RKO (cell line): ENCODE measurements around the gene B3GNT9.
A peak's percentile ranks its signal among the peaks of the same experiment; 100 is the strongest.

Source experiments
- DNase-seq: peaks from one replicate; pipeline ENCODE4 v3.0.0-alpha.2; 2016; ENCODE audit warnings: low spot score

The B3GNT9 gene

GRCh38 chr16:67185651-67186134 is 34.9 kb upstream of the B3GNT9 start:
- no peak for DNase-seq

- DNase-seq, result peak; percentile 91
Measured at GRCh38 chr16:67184995-67185650, 34.3 kb upstream of the B3GNT9 start.

- DNase-seq, result no peak
Measured at GRCh38 chr16:67184453-67184994, 33.7 kb upstream of the B3GNT9 start.

DNA sequence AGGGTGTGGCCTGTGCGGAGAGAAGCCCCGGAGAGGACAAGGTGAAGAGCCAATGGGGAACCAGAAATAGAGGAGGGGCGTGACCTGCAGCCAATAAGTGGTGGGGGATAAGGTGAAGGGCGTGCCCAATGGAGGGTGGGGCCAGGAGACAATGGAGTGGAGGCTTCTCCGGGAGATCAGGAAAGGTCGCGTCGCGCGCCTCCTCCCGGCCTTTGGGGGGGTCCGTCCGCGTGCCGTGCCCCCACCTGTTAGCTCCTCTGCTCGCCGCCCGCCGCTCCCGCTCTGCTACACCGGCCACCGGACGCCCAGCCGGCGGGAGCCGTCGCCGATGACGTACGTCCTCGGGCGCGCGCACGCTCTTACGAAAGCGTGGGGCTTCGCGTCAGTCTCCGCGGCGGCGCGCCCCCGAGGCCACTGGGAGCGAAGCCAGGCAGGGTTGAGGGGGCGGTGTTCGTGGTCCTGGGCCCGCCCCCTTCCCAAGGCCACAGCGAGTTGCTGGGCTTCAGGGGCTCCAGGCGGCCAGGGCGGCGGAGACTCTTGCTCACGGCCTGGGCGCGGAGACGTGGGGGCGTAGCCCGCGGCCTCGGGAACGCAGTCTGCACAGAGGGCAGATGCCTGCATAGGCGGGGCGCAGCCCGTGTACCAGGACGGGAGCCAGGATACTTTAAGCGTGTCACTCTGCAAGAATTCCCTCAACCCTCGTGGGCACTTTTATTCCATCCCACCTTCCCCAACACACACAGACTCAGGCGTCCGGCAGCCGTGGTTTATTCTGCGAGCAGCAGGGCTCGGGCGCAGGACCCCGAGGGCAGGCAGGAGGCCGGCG is 33.0 kb upstream of the B3GNT9 start, which contains the start of gene MATCAP1:
MATCAP1 (minus strand) TSS at position 337 of the 826 bp plus-strand sequence. CDS start 3,353 bp downstream, outside the sequence.
- peak; percentile 99 for DNase-seq

GRCh38 chr16:67183284-67183626 is 32.5 kb upstream of the B3GNT9 start:
- DNase-seq, result no peak

- no peak for DNase-seq
Measured at GRCh38 chr16:67182288-67182687, 31.5 kb upstream of the B3GNT9 start.

DNA sequence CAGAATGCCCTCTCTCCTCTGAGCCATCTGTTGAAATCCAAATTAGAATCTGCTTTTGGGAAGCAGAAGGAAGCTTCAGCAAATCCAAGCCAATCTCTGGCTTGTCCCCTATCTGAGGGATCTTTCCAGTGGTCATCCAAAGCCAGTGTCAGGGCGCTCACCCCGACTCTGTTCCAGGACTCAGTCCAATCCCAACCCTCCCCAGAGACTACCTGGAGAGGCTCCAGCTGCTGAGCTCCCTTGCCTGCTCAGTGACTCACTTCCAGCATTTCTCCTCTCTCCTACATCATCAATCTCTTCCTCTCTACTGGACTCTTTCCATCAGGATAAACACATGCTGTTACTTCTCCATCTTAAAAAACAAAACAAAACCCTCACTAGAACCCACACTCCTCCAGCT is 30.5 kb upstream of the B3GNT9 start:
- DNase-seq, result peak; percentile 34

DNA sequence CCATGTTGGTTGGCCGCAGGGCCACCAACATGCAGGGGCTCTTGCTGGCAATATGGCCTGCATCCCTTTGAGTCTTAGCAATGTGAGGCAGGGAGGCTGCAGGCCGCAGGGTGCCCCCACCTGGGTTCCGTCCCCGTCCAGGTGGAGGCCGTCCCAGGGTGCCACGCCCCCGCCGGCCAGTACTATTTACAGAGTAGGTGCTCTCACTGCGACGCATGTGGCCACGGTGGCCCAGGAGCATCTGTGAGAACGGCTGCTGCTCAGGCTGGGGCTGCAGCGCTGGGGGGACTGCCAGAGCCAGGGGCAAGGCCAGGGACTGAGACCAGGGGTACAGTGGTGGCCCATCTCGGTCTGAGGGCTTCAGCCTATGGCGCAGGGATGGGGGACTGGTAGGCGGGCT is 29.4 kb upstream of the B3GNT9 start:
- no peak for DNase-seq

DNA sequence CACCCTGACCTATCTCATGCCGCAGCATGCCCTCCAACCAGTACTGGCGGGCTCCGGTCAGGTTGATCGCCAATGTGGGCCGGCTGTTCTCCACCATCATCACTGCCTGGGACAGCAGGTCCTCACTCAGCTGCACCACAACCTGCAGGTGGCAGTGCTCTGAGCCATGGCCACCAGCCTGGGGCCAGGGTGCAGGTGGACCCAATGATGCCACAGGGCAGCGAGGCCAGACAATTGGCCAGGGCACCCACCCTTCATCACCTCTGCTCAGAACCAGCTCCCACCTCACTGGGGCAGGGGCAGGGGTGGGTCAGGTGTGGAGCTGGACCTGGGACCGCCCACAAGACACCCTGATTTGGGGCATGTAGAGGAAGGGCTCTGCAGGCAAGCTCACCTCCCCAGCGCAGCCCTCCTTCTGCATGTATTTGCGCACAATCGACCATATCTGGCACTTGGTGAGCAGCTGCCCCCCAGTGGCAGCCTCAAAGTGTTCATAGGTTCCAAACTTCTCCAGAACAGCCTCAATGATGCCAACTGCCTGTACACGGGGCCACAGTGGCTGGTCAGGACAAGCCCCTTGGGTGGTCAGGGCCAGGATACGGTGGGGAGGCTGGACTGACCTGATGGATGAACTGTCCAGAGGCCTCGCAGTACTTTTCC is 28.8 kb upstream of the B3GNT9 start:
- DNase-seq, result no peak

DNA sequence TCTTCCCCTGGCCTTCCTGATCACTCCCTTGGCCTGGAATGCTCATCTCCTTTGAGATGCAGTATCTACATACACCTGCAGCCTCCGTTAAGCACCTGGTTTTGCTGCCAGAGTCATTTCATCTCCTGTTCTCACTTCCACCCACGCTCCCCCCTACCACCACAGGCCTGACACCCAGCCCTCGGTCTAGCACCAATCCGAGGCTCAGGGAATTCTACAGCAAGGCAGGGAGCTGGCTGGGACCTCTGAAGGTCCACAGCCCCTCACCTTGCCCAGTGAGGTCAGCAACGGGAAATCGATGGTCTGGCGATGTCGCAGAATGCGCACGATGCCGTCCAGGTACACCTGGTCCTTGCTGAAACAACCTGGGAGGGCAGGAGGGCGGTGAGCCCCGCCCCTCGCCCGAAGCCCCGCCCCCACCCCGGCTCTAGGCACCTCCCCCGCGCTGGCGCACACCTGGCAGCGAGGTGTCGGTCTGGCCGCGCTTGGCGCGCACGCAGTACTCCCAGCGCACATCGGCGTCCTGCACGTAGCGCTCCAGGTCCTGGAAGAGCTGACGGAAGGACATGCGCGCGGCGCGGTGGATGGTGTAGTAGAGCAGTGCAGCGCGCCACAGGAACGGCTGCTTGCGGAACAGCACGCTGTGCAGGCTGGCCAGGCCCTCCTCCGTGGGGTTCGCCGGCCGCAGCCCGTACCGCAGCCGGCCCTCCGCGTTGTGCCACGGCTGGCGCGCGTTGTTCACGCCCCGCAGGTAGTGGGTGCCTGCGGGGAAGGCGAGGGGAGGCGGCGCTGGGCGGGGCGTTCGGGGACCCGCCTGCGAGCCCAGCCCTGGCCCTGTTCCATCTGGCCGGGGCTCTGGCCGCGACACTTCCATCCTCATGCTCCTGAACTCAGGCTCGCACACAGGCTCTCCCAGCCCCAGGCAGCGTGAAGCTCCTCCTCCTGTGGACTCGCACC is 27.2 kb upstream of the B3GNT9 start:
- peak; percentile 80 for DNase-seq

DNA sequence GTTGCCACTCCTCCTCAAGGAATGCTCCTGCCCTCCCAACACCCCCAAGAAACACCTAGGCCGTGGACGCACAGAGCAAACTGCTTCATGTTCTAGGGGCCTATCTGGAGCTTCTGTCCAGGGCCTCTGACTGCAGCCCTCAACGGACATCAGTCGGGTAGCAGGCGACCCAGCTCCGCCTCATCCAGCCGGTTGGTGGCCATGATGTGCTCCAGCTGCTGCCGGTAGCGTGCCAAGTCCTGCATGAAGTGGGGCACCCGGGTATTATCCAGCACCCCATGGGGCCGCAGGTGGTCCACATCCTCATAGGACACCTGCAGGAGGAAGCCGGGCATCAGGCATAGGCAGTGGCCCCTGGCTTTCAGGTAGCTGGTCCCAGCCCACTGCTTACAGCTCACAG is 25.9 kb upstream of the B3GNT9 start:
- DNase-seq, result no peak

DNA sequence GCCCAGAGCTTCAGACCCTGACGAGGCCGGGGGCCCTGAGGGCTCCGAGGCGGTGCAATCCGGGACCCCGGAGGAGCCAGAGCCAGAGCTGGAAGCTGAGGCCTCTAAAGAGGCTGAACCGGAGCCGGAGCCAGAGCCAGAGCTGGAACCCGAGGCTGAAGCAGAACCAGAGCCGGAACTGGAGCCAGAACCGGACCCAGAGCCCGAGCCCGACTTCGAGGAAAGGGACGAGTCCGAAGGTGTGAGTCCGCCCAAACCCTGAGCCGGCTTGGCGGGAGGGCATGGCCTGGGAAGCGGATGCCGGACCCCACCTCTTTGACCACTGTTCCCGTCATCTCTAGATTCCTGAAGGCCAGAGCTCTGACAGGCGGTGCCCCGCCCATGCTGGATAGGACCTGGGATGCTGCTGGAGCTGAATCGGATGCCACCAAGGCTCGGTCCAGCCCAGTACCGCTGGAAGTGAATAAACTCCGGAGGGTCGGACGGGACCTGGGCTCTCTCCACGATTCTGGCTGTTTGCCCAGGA is 24.0 kb upstream of the B3GNT9 start:
- no peak for DNase-seq

DNA sequence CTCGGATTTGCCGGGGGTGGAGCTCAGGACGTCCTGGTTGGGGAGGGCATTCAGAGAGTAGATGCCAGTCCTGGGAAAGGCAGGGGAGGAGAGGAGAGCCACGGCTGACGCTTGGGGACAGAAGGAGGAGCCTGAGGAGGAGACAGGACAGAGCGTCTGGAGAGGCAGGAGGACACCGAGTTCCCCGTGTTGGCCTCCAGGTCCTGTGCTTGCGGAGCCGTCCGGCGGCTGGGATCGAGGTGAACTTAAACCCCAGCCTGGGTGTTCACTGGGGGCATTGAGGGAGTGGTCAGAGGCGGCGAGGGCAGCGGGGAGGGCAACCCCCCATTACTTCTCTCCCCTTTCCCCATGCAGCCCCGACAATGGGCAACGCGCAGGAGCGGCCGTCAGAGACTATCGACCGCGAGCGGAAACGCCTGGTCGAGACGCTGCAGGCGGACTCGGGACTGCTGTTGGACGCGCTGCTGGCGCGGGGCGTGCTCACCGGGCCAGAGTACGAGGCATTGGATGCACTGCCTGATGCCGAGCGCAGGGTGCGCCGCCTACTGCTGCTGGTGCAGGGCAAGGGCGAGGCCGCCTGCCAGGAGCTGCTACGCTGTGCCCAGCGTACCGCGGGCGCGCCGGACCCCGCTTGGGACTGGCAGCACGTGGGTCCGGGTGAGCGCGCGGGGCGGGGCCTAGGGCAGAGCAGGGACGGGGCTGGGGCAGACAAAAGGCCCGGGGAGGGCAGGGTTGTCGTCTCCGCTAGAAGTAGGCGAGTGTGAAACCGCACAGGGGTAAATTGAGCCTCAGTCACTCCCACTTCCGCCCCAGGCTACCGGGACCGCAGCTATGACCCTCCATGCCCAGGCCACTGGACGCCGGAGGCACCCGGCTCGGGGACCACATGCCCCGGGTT is 23.3 kb upstream of the B3GNT9 start:
- DNase-seq, result peak; percentile 93

DNA sequence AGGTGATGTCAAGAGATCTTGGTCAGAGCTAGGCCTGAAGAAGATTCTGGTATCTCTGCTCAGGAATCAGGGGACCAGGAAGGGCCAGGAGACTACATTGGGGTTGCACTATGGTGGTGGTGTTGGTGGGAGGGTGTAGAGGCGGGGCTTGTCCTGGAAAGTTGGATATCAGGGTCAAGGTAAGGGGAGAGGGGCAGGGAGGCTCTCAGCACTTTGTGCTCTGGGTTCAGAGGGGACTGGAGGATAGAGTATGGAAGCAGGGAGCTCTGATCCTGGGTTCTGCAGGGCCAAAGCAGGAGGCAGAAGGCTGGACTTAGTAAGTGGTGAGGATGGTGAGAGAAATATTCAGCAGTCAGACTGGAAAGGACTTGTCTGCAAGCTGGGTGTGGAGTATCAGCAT is 22.5 kb upstream of the B3GNT9 start:
- no peak for DNase-seq

DNA sequence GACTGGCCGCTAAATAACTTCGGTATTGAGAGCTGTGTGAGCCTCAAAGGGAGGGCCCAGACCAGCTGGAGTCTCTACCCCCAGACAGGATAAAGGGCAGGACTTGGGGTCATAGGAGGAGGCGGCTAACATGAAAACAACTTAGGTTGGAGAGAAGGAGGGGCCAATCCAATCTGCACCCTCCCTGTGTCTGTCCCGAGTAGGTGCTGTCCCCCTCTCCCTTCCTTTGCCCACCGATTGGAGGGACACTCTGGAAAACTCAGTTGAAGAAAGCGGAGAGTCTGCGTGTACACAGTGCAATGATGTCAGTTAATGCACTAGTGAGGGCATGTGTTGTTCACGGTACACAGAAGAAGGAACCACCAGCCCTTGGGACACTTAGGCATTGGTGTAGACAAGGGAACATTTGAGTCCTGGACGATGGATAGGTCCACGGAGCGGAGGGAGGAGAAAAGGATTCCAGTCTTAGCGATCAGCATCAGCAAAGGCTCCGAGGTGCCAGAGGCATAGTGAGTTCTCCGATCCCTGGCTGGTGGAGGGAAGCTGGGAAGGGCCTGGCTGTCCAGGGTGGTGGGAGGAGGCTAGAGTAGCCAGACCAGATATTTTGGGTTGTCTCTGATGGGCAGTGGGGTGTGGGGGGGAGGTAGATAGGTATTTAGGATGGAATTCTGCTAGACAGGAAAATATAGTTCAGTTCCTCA is 20.3 kb upstream of the B3GNT9 start:
- DNase-seq, result no peak

- peak; percentile 86 for DNase-seq
Measured at GRCh38 chr16:67170168-67170948, 19.6 kb upstream of the B3GNT9 start, which contains the start of gene NOL3. TSS of gene NOL3 (plus strand) at chr16:67170538.

DNA sequence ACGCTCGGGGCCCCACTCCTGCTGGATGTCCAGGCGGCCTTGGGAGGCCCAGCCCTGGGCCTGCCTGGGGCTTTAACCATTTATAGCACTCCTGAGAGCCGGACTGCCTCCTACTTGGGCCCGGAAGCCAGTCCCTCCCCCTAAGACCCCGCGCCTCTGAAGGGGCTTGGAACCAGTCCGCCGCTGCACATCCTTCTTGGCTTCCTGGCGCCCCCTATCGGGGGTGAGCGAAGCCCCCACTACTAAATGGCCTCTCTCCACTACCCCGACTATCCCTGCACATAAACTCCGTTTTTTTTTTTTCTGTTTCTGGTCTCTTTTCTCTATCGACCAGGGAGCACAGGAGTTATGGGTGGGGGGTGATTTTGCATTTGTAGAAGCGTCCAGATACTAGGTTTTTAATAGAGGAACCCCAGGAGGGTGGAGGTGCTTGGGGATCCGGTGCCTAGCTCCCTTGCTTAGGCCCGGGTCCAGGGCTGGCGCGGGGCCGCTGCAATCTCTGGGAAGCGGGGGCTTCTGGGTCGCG is 18.9 kb upstream of the B3GNT9 start:
- DNase-seq, result peak; percentile 44

DNA sequence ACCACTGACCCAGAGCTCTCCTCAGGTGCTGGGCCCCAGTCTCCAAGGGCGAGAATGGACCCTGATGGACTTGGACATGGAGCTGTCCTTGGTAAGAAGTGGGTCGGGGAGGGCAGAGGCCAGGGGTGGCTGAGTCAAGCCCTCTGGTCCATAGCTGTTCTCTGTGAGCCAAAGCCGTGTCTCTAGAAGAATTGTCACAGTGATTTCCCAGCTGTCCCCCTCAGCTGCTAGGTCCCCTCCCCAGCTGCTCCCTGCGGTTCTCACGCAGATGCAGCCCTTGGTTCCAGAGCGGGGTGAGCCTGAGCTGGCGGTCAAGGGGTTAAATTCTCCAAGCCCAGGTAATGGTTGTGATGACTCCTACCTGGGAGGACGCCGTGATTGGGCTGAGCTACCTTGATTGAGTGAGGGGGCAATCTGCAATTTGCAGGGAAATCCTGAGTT is 18.2 kb upstream of the B3GNT9 start:
- no peak for DNase-seq
